VCaP (cell line): ENCODE measurements around the gene SLC1A2.

Experiments
- H3K27ac ChIP-seq: fragments of 450-650 bp; 2 replicates; pipeline ENCODE4 v1.5.1; 2017
- TF ChIP-seq, protein P1 (sequence below): fragments of 450-650 bp; conservative IDR thresholded peaks from 2 replicates; pipeline ENCODE4 v1.5.1; 2017; ENCODE audit warnings: mild to moderate bottlenecking, moderate library complexity

SLC1A2 gene

DNA sequence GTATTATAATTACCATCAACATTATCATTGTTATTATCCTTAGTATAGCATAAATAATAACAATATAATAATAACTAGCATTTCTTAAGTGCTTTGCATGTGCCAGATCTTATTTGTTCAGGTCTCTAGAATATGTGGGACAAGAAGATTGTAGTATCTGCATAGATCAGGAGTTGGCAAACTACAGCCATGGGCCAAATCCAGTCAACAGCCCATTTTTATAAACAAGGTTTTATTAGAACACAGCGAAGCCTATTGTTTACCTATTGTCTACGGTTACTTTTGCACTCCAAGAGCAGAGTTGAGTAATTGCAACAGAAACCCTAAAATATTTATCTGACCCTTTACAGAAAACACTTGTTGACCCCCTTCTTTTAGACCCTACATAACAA is 81.4 kb downstream of the SLC1A2 start:
- TF ChIP-seq, protein P1, sequence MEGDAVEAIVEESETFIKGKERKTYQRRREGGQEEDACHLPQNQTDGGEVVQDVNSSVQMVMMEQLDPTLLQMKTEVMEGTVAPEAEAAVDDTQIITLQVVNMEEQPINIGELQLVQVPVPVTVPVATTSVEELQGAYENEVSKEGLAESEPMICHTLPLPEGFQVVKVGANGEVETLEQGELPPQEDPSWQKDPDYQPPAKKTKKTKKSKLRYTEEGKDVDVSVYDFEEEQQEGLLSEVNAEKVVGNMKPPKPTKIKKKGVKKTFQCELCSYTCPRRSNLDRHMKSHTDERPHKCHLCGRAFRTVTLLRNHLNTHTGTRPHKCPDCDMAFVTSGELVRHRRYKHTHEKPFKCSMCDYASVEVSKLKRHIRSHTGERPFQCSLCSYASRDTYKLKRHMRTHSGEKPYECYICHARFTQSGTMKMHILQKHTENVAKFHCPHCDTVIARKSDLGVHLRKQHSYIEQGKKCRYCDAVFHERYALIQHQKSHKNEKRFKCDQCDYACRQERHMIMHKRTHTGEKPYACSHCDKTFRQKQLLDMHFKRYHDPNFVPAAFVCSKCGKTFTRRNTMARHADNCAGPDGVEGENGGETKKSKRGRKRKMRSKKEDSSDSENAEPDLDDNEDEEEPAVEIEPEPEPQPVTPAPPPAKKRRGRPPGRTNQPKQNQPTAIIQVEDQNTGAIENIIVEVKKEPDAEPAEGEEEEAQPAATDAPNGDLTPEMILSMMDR: no peak
- H3K27ac ChIP-seq: peak overlapping the region; percentile 50

DNA sequence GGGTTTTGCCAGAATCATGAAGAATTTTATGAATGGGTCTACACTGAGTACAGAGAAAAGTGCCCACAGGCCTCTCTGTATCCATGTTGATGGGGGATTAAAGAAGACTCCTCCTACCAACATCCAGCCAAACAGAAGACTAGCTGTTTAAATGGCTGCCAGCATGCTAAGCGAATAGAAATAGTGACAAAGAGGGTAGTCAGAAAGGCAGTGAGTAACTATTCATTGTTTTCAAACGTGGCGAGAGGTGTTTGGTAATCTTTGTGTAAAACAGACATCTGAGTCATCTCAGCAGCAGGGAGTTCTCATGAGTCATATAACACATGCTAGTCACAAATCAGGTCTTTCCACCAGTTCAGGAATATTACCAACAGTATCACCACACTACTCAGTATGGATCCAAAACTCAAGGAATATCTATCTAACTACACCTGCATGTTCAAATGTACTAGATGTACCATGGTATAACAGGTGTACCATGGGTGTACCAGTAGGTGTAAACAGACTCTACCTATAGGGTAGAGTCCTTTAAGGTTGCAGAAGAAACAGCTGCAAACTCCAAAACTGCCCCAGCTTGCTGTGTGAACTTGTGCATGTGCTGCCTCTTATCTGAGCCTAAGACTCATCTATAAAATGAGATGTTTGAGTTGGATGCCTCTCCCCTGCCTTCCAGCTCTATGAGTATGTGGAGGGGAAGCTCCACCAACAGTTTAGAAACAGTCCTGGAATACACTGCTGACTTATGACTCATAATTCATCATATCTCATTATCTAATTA is 82.0 kb downstream of the SLC1A2 start:
- H3K27ac ChIP-seq: peak overlapping the region; percentile 50
- TF ChIP-seq, protein P1: no peak

- H3K27ac ChIP-seq: peak overlapping the region; percentile 50
- TF ChIP-seq, protein P1: no peak
Observed at GRCh38 chr11:35336726-35337125, 82.6 kb downstream of the SLC1A2 start.

- TF ChIP-seq, protein P1: no peak
- no peak overlapping the region for H3K27ac ChIP-seq
Observed at GRCh38 chr11:35335226-35335625, 84.1 kb downstream of the SLC1A2 start.

GRCh38 chr11:35334385-35335090 is 84.8 kb downstream of the SLC1A2 start:
- no peak overlapping the region for H3K27ac ChIP-seq
- TF ChIP-seq, protein P1: no peak

DNA sequence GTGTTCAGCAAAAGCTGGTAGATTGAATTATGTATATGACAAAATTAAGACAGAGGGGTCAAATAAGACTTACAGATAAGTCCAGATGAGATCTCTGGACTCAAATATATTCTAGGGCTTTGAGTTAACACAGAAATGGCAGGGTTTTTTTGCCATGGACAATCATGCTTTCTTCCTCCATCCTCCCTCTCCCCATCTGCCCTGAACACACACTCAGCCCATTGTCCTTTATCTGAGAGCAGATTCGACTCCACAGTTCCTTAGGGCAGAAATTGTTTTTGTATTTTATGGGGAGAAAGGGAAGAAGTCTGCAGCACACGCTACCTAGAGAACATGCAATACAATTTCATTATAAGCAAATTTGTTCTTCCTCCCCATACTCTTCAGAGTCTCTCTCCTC is 86.8 kb downstream of the SLC1A2 start:
- TF ChIP-seq, protein P1: no peak

GRCh38 chr11:35330931-35331330 is 88.4 kb downstream of the SLC1A2 start:
- H3K27ac ChIP-seq: no peak overlapping the region
- TF ChIP-seq, protein P1: no peak

More for the DNA sequence above, 86.8 kb downstream of the SLC1A2 start:
- H3K27ac ChIP-seq: no peak overlapping the region
